DMS 273 treated with DMSO at 0.1 percent for 48 hours (cell line): ENCODE measurements around the gene UGT1A1.

ENCODE experiments used
- DNase-seq: peaks from one replicate; lab custom pipeline; 2025; lab: John Stamatoyannopoulos, UW

UGT1A1 gene

GRCh38 chr2:233798335-233799086, 38.4 kb downstream of the UGT1A1 start:
- no peak for DNase-seq

DNA sequence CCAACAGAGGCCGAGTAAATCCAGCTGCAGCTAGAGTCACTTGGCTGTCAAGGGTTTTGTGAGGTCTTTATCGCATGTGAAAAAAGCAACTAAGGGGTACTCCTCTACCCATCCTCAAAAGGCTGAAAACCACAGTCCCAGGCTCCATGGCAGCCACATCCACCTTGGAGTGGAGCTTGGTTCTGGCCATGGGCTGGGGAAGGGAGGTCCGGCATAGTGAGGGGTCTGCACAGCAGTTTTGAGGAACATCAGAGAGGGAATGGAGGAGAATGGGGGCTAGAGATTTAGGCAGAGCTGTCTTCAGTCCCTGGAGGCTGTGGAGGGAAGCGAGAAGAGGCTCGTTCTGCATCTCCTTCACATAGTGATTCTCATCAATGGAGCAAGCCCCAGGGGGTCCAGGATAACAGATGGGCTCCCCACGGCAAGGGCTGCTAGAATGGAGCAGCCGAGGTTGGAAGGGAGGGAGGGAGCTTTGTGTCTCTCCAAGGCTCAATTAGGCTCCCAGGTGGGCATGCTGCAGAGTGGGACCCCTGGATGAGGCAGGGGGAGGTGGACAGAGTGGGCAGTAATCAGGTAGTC, 39.1 kb downstream of the UGT1A1 start:
- DNase-seq, result no peak

- DNase-seq, result no peak
Observed at GRCh38 chr2:233799716-233800115, 39.6 kb downstream of the UGT1A1 start.

DNA sequence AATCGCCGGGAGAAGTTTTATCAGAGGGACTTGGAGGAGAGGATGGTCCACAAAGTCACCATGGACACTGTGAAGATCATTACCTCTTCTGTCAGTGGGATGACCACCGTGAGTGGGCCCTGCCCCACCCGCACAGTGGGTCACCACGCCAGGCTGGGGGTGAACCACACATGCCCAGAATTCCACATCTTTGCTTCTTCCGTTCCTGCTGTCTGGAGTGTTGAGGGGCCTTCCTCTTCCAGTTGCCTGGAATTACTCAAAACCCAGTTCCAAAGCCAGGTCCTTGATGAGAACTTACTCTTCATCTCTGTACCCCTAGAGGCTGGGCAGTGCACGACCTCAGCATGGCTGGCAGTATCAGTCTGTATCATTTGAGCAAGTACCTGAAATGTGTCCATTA, 40.1 kb downstream of the UGT1A1 start:
- DNase-seq, result no peak

GRCh38 chr2:233801357-233802131, 41.5 kb downstream of the UGT1A1 start:
- DNase-seq, result no peak

DNA sequence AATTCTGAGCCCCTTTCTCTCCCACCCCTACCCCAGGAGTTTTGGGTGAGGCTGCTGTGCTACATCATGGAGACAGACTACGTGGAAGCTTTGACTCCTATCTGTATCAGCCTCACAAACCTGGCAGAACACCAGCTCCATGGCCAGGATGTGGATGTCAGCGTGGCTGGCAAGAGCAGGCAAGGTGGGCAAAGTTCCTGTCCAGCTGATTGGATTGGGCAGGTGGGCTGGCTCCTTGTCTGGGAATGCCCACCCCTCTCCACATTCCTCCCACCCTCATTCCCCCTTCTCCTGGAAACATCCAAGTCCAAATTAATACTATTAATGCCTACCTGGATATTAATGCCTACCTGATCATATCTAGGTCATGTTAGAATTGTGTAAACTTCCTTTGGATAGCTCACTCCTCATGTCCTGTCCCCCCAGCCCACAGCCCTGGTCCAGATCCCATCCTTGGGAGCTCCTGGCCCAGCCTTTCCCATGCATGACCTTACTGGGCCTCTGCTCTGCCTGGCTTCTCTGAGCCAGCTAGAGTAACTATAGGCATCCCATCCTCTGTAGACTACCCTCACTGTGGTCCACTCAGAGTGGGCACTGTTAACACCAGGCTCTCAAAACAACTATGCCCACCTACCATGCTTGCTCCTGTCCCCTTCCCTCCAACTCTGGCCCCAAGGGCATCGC, 42.2 kb downstream of the UGT1A1 start:
- DNase-seq, result no peak

DNA sequence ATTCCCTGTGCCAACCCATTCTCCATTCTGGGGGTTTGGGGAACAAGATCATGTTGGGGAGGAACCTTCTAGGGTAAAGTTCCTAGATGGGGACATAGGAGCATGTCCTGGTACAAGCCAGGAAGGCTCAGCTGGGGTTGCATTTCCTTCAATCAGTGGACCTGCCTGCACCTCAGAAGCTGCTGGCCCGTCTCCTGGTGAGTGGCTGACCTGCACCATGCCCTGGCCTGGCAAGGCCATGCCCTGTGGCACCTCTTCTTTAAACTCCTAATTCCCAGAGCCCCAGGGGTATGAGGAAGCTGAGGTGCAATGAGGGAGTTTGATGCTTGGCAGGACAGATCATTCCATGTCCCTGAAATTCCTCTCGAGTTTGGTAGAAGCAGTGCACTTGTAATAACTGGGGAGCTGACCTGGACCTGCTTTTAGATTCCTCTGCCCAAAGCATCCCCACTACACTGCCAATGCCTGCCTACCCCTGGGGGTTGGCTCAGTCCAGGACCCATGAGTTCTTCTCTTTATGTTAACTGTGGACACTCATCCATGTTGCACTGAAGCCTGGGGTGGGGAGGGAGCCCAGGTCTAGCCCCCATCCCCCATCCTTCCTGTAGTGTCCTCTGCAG, 43.3 kb downstream of the UGT1A1 start:
- DNase-seq, result no peak

DNA sequence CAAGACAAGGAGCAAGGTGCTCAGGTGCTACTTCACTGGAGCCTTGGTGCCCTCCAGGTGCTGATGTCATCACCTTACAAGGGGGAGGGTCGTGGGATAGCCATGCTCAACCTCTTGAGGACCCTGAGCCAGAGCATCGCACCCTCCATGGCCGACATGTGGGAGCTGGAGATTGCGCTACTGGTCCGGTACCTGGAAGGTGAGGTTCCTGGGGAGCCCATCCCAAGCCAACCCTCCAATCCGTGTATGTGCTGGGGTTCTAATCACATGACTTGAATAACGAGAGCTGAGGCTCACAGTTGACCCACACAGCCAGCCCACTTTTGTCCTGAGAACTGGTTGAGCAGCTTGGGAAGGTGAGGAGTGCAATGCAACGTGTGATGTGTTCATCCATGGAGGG, 43.9 kb downstream of the UGT1A1 start:
- no peak for DNase-seq

DNA sequence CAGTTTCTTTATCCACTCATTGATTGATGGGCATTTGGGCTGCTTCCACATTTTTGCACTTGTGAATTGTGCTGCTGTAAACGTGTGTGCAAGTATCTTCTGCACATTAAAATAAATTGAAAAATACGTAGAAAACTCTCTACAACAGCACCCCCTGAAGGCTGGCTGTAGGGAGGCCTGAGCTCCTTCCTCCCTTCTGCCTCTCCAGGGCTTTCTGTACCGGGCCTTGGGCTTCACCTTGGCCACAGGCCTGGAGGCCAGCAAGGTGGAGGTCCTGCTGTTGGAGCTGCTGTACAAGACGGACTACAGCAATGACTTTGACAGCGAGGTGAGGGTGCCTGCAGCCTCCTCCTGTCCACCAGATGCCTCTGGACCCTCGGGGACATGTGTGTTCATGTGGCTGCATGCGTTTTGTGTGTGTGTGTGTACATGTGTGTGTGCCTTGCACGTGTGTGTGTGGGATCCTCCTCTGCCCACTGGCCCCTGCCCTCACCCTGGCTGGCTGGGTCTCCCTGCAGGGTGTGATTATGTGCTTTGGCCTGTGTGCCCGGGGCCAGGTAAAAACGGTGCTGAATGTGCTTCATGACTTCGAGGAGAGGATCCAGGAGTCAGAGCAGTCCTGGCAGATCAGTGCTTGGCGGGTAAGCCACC, 47.3 kb downstream of the UGT1A1 start:
- DNase-seq, result no peak

DNA sequence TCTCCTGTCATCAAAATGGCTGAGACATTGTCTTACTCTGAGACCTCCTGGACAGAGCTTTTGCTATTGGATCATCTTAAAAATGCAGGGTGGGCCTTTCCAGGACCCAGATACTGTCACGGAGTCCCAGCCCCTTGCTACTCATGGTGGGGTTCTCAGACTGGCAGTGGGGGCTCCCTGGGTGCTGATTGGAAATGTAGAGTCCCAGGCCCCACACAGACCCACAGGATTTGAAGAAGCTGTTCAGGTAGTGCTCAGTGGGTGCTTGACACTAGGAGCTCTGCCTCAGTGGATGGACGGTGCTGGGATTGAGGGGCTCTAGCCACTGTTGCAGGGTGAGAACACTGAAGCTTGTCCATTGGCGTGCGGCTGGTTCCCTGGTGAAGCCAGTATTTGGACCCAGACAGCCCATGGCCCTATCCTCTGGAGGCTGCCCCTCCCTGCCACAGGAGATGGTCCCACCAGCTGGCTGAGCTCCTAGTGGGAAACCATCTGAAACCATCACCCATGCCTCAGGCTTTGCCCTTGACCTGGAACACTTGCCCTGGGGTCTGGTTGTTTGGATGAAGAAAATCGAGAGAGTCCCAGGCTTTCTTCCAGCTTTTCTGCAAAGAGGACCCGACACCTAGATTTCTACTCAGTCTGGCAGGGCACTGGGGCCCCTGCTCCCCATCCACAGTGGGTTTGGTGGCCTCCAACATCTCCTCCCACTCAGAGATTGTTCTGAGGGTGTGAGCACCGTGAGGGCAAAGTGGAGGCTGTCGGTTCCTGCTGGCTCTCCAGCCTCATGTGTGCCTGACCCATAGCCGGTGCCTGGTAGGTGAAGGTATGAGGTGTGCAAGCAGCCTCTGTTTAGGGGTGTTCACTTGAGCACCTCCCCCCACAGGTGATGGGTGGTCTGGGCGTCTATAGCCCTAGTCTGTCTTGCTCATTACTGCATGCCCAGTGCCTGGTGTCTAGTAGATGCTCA, 48.2 kb downstream of the UGT1A1 start:
- no peak for DNase-seq

GRCh38 chr2:233810385-233810784, 50.3 kb downstream of the UGT1A1 start:
- DNase-seq, result no peak

GRCh38 chr2:233811087-233811486, 51.0 kb downstream of the UGT1A1 start:
- DNase-seq, result no peak

DNA sequence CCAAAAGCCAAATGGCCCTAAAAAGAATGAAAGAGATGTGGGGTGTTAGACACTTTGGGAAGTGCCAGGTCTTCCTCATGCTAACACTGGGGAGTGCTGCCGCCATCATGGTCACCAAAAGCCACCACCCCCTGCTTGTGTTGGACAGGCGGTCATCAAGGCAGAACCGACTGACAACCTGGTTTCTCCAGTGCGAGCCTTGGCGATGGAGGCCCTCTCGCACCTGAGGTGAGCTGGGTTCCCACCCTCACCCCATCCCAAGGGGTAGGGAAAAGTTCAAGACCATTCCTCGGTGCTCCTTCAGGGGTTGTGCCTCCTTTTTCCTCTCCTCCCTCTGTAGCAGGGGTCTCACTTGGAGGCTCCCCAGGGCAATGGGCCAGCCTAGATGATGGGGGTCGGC, 51.7 kb downstream of the UGT1A1 start:
- DNase-seq, result no peak

- no peak for DNase-seq
Observed at GRCh38 chr2:233813236-233814055, 53.4 kb downstream of the UGT1A1 start.

DNA sequence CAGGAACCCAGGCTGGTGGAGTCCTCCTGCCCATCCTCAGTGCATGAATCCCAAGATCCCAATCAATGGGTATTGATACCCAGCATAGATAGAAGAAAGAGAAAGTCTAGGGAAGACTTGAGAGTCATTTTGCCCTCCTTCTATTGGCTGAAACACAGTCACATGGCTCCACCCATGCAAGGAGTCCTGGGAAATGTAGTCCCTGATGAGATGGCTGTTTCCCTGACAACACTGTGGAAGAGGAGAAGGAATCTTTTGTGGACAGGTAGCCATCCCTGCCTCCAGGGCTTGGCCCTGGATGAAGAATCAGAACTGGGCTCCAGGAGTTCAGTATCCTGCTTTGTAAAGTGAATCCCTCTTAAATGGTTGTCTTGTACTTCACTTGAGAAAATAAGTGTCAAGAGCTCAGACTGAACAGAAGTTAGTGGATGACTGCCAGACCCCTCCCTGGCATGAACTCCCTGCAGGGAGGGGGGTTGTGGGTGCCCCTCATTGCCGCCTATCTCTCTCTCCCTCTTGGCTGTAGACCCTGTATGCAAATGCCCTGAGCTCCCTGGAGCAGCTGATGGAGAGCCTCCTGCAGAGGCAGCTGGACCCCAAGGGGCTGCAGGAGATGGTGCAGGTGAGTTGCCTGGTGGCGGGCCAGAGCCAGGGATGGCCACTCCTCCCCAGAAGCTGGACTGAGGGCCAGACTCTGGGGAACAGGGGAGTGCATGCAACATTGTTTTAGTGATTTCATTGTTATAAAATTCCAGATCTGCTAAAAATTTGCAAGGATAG, 54.2 kb downstream of the UGT1A1 start:
- no peak for DNase-seq

DNA sequence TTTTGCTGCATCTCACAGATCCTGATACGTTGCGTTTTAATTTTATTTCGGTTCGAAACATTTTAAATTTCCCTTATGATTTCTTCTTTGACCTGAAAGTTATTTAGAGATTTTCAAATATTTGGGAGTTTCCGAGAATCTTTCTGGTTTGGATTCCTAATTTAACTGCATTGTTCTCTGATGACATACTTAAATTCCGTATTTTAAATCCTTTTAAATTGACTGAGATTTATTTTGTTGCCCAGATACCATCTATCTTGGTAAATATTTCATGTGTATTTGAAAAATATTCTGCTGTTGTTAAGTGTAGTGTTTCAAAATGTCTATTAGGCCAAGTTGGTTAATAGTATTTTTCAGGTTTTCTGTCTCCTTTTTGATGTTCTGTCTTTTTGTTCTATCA, 55.8 kb downstream of the UGT1A1 start:
- no peak for DNase-seq

DNA sequence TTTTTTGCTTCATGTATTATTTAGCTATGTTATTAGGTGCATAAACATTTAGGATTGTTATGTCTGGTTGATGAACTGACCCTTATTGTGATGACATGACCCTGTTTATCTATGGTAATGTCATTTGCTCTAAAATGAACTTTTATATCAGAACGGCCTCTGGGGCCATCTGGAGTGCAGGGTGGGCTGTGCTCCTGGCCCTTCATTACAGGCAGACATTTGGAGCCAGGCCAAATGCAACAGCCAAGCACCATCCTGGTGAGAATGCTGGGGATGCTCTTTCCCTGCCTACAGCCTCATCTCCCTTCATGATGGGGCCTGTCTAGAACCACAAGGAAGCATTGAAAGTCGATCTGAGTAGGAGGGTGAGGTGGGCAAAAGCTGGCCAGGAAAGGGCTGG, 56.3 kb downstream of the UGT1A1 start:
- peak; percentile 16 for DNase-seq

DNA sequence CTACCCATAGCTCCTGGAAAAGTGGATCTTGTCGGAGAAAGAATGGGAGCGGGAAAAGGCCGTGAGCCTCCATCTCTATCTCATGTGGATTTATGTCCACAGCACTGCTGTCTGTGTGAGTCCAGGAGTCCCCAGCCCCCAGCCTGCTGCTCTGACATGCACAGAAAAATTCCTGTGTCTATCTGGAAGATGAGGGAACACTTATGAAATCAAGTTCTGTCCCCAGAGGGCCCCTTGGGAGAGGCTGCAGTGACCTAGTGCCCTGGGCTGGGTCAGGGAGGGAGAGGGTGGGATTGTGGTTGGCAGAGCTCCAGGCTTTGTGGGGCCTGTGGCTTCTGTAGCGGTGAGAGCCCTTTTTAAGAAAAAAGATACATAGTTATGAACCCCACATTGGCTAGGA, 56.7 kb downstream of the UGT1A1 start:
- no peak for DNase-seq
